Right ventricle myocardium inferior (tissue), 1 donor: ENCODE results near the gene BACH1. TPM values are rescaled to one million over a fixed set of nuclear protein-coding genes. Genes with fewer than 3 reads are reported as not detected.

Experiments used
- ATAC-seq: fragments of 200-7000 bp; cut with Tn5 transposase; one replicate; pipeline ENCODE4 v1.9.1; 2020; ENCODE audit warnings: mild to moderate bottlenecking, moderate library complexity
- DNase-seq: peaks from one replicate; pipeline ENCODE4 v3.0.0; 2021; ENCODE audit errors: missing footprints
- intact Hi-C: fragments of 100-400 bp; cut with DNase I; formaldehyde crosslinking; loops from one replicate; pipeline ENCODE4 v1.11.0; 2022
- total RNA-seq: library from RNA; stranded (reverse); fragmentation: NEBNext Ultra II Directional; extraction: Animal tissue kit (Norgen Biotek cat#: 25700); gene quantifications from one replicate; pipeline ENCODE4 v1.2.1, GENCODE V29; 2021
- donor health status: DM: no; HTN: yes; CAD: no; lungs with severe emphysema.

BACH1 gene
- total RNA-seq, 1 donor from 2014 or later, result 35.5 TPM

DNA sequence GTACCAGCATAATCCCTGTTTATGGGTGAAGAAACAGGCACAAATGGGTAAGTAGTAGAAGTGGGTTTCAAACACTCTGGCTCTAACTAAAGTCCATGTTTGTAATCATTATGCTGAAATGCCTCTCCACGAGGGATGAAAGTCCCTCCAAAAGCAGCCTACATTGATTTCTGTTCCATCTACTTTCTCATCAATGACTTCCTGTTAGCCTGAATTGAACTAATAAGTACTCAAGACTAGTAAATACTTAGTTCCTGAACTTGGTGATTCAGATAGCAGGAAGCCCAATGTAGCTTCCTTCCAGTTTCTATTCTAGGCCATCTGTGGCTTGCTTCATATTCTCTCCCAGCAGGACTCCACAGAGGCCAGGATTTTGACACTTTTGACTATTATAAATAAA, 11.3 kb upstream of the BACH1 start:
- intact Hi-C loops, result loop anchor here (5.0 kb wide), 1 partner anchor 50 kb away; no protein-coding TSS in a partner anchor
- no peak for ATAC-seq
- DNase-seq, result no peak

DNA sequence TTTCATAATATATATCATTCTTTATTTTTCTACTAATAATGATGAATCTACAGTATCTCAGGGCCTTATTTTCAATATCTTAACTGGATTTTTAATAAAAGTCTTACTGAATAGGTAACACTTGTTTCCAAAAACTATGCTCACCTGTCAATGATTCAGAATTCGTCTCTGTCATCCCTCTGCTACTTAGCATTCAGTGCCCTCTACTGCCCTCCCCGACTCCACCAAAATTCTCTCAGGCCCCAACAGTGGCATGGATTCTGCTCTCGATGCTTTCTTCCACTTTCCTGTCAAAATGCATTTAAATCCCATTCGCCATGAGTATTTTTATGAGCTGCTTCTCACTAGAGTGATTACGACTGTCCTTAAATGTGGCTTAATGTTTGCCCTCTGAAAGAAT, 10.5 kb upstream of the BACH1 start:
- no peak for DNase-seq
- no peak for ATAC-seq
- intact Hi-C loops, result loop anchor here (5.0 kb wide), 1 partner anchor 51 kb away; no protein-coding TSS in a partner anchor

- intact Hi-C loops, result loop anchor here (5.0 kb wide), 1 partner anchor 52 kb away; no protein-coding TSS in a partner anchor
- ATAC-seq, result no peak
- no peak for DNase-seq
Observed at GRCh38 chr21:29289317-29289716, 9.4 kb upstream of the BACH1 start.

- DNase-seq (no peak), ATAC-seq (no peak)
- intact Hi-C loops, result loop anchor here (10.0 kb wide), 1 partner anchor 215 kb away; the partner anchor contains the start of gene CCT8
Observed at GRCh38 chr21:29290240-29290639, 8.5 kb upstream of the BACH1 start.

GRCh38 chr21:29293495-29293894, 5.2 kb upstream of the BACH1 start:
- intact Hi-C loops, result loop anchor here (10.0 kb wide), 1 partner anchor 219 kb away; the partner anchor contains the start of gene CCT8
- DNase-seq, result no peak
- ATAC-seq, result no peak

- no peak for ATAC-seq
- DNase-seq, result no peak
Observed at GRCh38 chr21:29295066-29295650, 3.6 kb upstream of the BACH1 start.

DNA sequence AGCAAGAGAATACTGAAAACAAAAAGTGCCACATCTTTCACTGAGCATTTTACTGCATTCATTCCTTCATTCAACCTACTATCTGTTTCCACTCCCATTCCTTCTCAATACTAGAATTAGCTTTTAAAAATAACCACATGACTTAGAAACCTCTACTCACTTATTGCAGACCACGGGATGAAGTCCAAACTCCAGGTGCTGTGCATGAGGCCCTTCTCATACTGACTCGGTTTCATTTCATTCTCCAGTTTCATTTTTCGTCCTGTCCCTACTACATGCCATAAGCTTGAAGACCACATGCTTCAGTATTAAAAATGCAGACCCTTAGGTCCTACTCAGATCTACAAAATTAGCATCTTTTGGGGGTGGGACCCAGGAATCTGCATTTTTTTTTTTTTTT, 2.3 kb upstream of the BACH1 start:
- DNase-seq, result no peak
- no peak for ATAC-seq
- intact Hi-C loops, result loop anchor here (10.0 kb wide), 1 partner anchor 222 kb away; the partner anchor contains the start of gene CCT8

More at GRCh38 chr21:29295066-29295650, 3.6 kb upstream of the BACH1 start:
- intact Hi-C loops, result loop anchor here (10.0 kb wide), 1 partner anchor 220 kb away; the partner anchor contains the start of gene CCT8

- intact Hi-C loops, result loop anchor here (10.0 kb wide), 1 partner anchor 223 kb away; the partner anchor contains the start of gene CCT8
Observed at GRCh38 chr21:29297483-29298347, 1.0 kb upstream of the BACH1 start.

GRCh38 chr21:29299046-29299915, 559 bp downstream of the BACH1 start:
- intact Hi-C loops, result loop anchor here (10.0 kb wide), 1 partner anchor 224 kb away; the partner anchor contains the start of gene CCT8
- ATAC-seq (peak; percentile 66), DNase-seq (peak; percentile 88)

More at GRCh38 chr21:29297483-29298347, 1.0 kb upstream of the BACH1 start:
- ATAC-seq, result no peak
- no peak for DNase-seq

DNA sequence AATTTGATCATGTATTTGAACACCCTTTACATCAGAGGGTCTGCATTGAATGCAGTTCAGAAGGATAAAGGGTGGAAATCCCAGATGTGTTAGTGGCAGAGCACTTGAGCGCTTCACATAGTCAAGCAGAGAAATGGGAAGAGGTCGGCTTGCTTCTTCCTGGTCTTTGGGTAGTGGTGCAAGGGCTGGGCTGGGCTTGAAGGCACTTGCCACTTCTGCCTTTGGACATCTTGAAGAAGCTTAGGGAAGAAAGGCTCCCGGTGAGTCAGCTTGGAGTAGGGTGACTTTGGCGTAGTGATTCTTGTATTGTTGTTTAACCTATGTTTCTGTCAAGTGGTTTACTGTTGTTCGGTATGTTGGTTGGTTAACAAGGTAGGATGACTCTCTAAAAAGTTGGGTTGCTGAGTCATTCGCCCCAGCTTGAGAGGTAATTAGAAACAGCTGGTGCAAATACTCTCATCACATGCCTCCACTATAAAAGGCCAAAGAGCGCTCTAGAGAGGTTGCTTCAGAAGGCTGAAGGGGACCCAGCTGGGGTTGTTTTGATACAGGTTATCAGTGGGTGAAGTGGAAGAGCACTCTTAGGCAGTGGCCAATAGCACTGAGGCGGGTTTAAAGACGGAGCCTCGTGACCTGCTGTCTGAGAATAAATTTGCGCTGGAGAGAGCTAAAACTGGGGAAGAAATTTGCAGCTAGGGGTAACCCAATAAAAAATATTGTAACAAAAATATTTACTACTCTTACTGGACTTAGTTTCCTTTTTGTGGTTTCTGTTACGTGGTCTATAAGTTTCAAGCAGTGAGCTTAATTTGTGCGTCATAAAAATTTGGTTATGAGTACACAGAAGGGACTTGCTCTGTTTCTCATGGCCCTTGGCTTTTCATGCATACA, 1.4 kb downstream of the BACH1 start:
- intact Hi-C loops, result loop anchor here (5.0 to 10.0 kb wide), 2 partner anchors 42 to 225 kb away; partner anchors contain the start of gene CCT8
- DNase-seq (peak; percentile 77), ATAC-seq (peak; percentile 34)

- intact Hi-C loops, result loop anchor here (5.0 kb wide), 1 partner anchor 42 kb away; no protein-coding TSS in a partner anchor
- DNase-seq (no peak), ATAC-seq (no peak)
Observed at GRCh38 chr21:29300807-29301138, 2.1 kb downstream of the BACH1 start.

DNA sequence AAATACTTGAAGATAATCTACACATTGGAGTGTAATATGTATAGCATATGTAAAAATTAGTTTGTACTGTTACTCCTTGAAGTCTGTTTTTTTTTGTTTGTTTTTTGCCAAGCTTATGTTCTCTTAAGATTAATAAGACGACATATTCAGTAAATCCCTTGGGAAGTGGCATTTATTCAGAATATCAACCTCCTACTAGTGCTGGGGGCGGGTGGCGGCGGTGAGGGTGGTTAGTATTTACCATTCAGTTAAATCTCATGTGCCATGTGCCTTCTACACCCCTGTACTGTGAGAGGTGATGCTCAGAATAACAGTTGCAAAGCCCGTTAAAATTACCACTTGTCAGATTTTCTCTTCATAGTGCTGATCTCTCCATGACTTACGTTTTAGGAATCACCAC, 3.0 kb downstream of the BACH1 start:
- intact Hi-C loops, result loop anchor here (5.0 kb wide), 1 partner anchor 41 kb away; no protein-coding TSS in a partner anchor
- ATAC-seq (no peak), DNase-seq (no peak)

GRCh38 chr21:29302359-29302875, 3.7 kb downstream of the BACH1 start:
- intact Hi-C loops, result loop anchor here (5.0 kb wide), 1 partner anchor 40 kb away; no protein-coding TSS in a partner anchor
- no peak for DNase-seq
- ATAC-seq, result no peak

DNA sequence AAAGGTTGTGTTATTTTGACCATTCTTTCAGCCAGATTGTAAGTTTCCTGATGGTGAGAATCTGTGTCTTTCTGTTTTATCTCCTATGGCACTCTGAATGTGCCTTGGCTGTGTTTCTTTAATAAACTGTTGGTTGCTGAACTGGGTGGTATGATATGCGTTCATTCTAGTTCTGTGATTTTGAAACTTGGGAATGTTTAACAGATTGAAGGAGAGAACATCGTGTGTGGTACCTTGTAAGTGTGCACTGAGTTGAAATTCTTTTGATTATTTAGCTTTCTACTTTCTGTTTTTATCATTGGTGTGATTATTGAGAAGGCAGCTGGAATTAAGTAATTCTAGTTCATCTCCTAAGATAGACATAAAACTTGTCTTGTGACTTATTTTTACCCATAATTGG, 4.6 kb downstream of the BACH1 start:
- ATAC-seq (no peak), DNase-seq (no peak)
- intact Hi-C loops, result loop anchor here (5.0 kb wide), 1 partner anchor 39 kb away; no protein-coding TSS in a partner anchor

GRCh38 chr21:29304597-29304996, 5.9 kb downstream of the BACH1 start:
- DNase-seq (no peak), ATAC-seq (no peak)
- intact Hi-C loops, result loop anchor here (5.0 kb wide), 1 partner anchor 38 kb away; no protein-coding TSS in a partner anchor

DNA sequence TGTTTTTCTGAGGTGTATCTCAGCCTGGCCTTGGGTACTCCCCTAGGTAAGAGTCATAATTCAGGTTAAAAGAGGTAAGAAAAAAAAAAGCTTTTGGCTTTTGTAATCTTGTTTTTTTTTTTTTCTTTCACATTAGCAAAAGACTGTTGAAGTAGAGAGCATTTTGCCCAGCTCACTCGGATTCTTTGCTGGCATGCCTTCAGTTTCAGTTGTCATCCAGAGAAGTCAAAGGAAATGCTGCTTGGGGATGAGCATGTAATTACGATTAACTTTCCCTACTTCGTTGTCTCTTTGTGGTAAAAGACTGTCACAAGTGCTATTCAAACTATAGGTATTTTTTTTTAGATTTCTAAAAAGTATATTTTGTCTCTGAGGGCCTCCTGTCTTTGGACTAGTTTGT, 6.3 kb downstream of the BACH1 start:
- ATAC-seq, result no peak
- intact Hi-C loops, result no loop called here
- DNase-seq, result no peak

- ATAC-seq, result no peak
Observed at GRCh38 chr21:29305561-29305960, 6.8 kb downstream of the BACH1 start.

More at GRCh38 chr21:29305561-29305960, 6.8 kb downstream of the BACH1 start:
- DNase-seq, result no peak
- intact Hi-C loops, result no loop called here
